Measurements from ENCODE around the gene C14orf93.

The C14orf93 gene

GRCh38 chr14:23009939-23010726 is at the start of gene C14orf93:
Gene C14orf93 (minus strand): TSS chr14:23010143. CDS start chr14:22999023, 11,120 bp downstream.
- DNase-seq = peak; percentile 49

- no peak for DNase-seq
Measured at GRCh38 chr14:23058654-23059504, 48.9 kb upstream of the C14orf93 start.

- DNase-seq = no peak
Measured at GRCh38 chr14:23057757-23058653, 48.1 kb upstream of the C14orf93 start.

GRCh38 chr14:23056956-23057756 is 47.2 kb upstream of the C14orf93 start, which contains the start of gene CDH24:
Gene CDH24 (minus strand): TSS chr14:23057520. CDS start chr14:23055733, 1,787 bp downstream.
- DNase-seq = no peak

GRCh38 chr14:23056145-23056955 is 46.4 kb upstream of the C14orf93 start:
- DNase-seq = no peak

- DNase-seq = no peak
Measured at GRCh38 chr14:23055621-23056144, 45.7 kb upstream of the C14orf93 start.

- no peak for DNase-seq
Measured at GRCh38 chr14:23055147-23055550, 45.2 kb upstream of the C14orf93 start.

GRCh38 chr14:23054000-23054811 is 44.3 kb upstream of the C14orf93 start:
- no peak for DNase-seq

GRCh38 chr14:23053426-23053825 is 43.5 kb upstream of the C14orf93 start:
- no peak for DNase-seq

GRCh38 chr14:23052671-23053070 is 42.7 kb upstream of the C14orf93 start:
- no peak for DNase-seq

- no peak for DNase-seq
Measured at GRCh38 chr14:23052182-23052623, 42.3 kb upstream of the C14orf93 start.

GRCh38 chr14:23051141-23052057 is 41.5 kb upstream of the C14orf93 start:
- no peak for DNase-seq

GRCh38 chr14:23049011-23049410 is 39.1 kb upstream of the C14orf93 start:
- no peak for DNase-seq

- DNase-seq = no peak
Measured at GRCh38 chr14:23047751-23048693, 38.1 kb upstream of the C14orf93 start.

- DNase-seq = no peak
Measured at GRCh38 chr14:23047034-23047634, 37.2 kb upstream of the C14orf93 start.

GRCh38 chr14:23045419-23046357 is 35.7 kb upstream of the C14orf93 start:
- no peak for DNase-seq

Data from NCI-H524 treated with DMSO at 0.1 percent for 48 hours (cell line).